ENCODE measurements around the gene FXYD1. TPM values are rescaled to one million over a fixed set of nuclear protein-coding genes. Genes with fewer than 3 reads are reported as not detected.
A peak's percentile ranks its signal among the peaks of the same experiment; 100 is the strongest.

The FXYD1 gene
- total and polyA plus RNA-seq, 2 experiments from 2014 or later = 1.5 to 26.8 TPM

DNA sequence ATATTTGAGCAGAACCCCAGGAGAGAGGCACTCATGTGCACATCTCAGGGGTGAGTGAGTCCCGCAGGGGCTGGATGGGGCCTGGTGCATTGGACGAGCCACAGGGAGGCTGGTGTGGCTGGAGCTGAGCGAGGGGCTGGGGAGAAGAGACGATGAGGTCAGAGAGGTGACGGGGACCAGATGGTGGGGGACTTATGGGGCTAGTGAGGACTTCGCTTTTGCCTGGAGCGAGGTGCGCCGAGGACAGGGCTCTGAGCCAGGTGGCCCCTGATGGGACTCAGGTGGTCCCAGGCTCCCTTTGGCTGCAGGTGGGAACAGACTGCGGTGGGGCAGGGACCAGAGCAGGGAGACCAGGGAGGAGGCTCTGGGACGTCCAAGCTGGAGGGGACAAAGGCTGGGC lies 29.9 kb upstream of the FXYD1 start:
- no peaks in the 10 kb centered on the region for H3K36me3 ChIP-seq (ENCODE audit: insufficient read depth)
- H3K4me2 ChIP-seq = no peak overlapping the region
- peaks cover 19% of the 10 kb centered on the region for H3K27me3 Mint-ChIP-seq (ENCODE audit: insufficient read depth, low read depth, poor library complexity)
- no peak for ATAC-seq
- H3K79me2 ChIP-seq (replicated peaks; ENCODE audit: insufficient read depth) = no peaks in the 10 kb centered on the region
- no peak for TF ChIP-seq CREB1 (CRISPR knock-in tag; IDR thresholded peaks at IDR 0.05; ENCODE audit: low read depth)
- no peak for TF ChIP-seq JUNB (IDR thresholded peaks at IDR 0.05; ENCODE audit: unreplicated experiment)
- H3K36me3 Mint-ChIP-seq (ENCODE audit: low read depth) = peaks cover 11% of the 10 kb centered on the region; the same call in 1 of the 3 replicates
- H3K9me3 Mint-ChIP-seq = no peaks in the 10 kb centered on the region; the same call in 1 of the 3 replicates
- H3K4me3 Mint-ChIP-seq = no peak overlapping the region
- no peak for DNase-seq (ENCODE audit: low spot score)
- no peak overlapping the region for H3K27ac Mint-ChIP-seq
- no peaks in the 10 kb centered on the region for H4K20me1 ChIP-seq (replicated peaks; ENCODE audit: insufficient read depth)
- H3K27me3 ChIP-seq (ENCODE audit: insufficient read depth) = no peaks in the 10 kb centered on the region
- H3K4me1 Mint-ChIP-seq = peaks cover 16% of the 10 kb centered on the region
- peaks cover 4% of the 10 kb centered on the region for H3K4me1 ChIP-seq (ENCODE audit: insufficient read depth)
- no peaks in the 10 kb centered on the region for H3K9me2 ChIP-seq (ENCODE audit: insufficient read depth)
- H3K27ac ChIP-seq (ENCODE audit: low read depth) = no peak overlapping the region
- no peak overlapping the region for H2AFZ ChIP-seq
- no peak overlapping the region for H3K4me3 ChIP-seq
- no peaks in the 10 kb centered on the region for H3F3A ChIP-seq (replicated peaks; ENCODE audit: low read depth)

DNA sequence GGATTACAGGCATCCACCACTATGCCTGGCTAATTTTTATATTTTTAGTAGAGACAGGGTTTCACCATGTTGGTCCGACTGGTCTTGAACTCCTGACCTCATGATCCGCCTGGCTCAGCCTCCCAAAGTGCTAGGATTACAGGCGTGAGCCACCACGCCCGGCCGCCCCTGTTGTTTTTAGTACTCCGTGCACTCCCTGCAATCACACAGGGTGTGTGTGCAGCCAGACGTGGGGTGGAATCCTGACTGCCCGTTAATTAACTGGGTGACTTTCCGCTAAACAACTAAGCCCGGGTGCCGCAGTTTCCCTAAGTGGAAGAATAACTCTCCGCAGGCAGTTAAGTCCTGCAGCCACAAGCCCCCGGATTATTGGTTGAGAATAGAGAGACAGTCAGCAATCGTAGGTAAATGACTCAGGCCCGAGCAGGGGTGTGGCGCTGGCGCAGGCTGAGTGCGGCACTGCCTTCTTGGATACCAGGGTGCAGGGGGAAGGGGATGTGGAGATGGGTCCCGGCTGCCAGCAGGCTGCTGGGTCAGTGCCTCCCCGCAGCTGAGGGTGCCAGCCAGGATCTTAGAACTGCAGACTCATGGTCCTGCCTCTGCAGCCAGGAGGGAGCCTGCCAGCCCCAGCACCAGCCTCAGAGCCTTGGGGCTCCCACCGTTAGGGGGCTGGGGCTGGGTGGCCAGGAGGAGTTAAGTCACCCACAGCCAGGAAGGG lies 29.1 kb upstream of the FXYD1 start:
- Histone ChIP-seq H3K36me3 (ENCODE audit: insufficient read depth) (no peaks in the 10 kb centered on the region), H3F3A (replicated peaks; ENCODE audit: low read depth) (no peaks in the 10 kb centered on the region), H3K4me3 (no peak overlapping the region), H3K27me3 (ENCODE audit: insufficient read depth) (no peaks in the 10 kb centered on the region), H3K27ac (ENCODE audit: low read depth) (no peak overlapping the region), H3K4me2 (no peak overlapping the region), H4K20me1 (replicated peaks; ENCODE audit: insufficient read depth) (no peaks in the 10 kb centered on the region), H3K79me2 (replicated peaks; ENCODE audit: insufficient read depth) (no peaks in the 10 kb centered on the region), H2AFZ (peak overlapping the region; percentile 69; the same call in 1 of the 2 replicates), H3K4me1 (ENCODE audit: insufficient read depth) (peaks cover 8% of the 10 kb centered on the region), H3K9me2 (ENCODE audit: insufficient read depth) (no peaks in the 10 kb centered on the region)
- H3K27ac Mint-ChIP-seq = peak overlapping the region; percentile 52; the same call in 1 of the 2 replicates
- no peaks in the 10 kb centered on the region; the same call in 2 of the 3 replicates for H3K9me3 Mint-ChIP-seq
- DNase-seq (ENCODE audit: low spot score) (peak; percentile 30), ATAC-seq (peak; percentile 17)
- no peak overlapping the region for H3K4me3 Mint-ChIP-seq
- H3K27me3 Mint-ChIP-seq (ENCODE audit: insufficient read depth, low read depth, poor library complexity) = peaks cover 20% of the 10 kb centered on the region
- peaks cover 11% of the 10 kb centered on the region; the same call in 1 of the 3 replicates for H3K36me3 Mint-ChIP-seq (ENCODE audit: low read depth)
- peaks cover 21% of the 10 kb centered on the region for H3K4me1 Mint-ChIP-seq
- TF ChIP-seq, protein P1, sequence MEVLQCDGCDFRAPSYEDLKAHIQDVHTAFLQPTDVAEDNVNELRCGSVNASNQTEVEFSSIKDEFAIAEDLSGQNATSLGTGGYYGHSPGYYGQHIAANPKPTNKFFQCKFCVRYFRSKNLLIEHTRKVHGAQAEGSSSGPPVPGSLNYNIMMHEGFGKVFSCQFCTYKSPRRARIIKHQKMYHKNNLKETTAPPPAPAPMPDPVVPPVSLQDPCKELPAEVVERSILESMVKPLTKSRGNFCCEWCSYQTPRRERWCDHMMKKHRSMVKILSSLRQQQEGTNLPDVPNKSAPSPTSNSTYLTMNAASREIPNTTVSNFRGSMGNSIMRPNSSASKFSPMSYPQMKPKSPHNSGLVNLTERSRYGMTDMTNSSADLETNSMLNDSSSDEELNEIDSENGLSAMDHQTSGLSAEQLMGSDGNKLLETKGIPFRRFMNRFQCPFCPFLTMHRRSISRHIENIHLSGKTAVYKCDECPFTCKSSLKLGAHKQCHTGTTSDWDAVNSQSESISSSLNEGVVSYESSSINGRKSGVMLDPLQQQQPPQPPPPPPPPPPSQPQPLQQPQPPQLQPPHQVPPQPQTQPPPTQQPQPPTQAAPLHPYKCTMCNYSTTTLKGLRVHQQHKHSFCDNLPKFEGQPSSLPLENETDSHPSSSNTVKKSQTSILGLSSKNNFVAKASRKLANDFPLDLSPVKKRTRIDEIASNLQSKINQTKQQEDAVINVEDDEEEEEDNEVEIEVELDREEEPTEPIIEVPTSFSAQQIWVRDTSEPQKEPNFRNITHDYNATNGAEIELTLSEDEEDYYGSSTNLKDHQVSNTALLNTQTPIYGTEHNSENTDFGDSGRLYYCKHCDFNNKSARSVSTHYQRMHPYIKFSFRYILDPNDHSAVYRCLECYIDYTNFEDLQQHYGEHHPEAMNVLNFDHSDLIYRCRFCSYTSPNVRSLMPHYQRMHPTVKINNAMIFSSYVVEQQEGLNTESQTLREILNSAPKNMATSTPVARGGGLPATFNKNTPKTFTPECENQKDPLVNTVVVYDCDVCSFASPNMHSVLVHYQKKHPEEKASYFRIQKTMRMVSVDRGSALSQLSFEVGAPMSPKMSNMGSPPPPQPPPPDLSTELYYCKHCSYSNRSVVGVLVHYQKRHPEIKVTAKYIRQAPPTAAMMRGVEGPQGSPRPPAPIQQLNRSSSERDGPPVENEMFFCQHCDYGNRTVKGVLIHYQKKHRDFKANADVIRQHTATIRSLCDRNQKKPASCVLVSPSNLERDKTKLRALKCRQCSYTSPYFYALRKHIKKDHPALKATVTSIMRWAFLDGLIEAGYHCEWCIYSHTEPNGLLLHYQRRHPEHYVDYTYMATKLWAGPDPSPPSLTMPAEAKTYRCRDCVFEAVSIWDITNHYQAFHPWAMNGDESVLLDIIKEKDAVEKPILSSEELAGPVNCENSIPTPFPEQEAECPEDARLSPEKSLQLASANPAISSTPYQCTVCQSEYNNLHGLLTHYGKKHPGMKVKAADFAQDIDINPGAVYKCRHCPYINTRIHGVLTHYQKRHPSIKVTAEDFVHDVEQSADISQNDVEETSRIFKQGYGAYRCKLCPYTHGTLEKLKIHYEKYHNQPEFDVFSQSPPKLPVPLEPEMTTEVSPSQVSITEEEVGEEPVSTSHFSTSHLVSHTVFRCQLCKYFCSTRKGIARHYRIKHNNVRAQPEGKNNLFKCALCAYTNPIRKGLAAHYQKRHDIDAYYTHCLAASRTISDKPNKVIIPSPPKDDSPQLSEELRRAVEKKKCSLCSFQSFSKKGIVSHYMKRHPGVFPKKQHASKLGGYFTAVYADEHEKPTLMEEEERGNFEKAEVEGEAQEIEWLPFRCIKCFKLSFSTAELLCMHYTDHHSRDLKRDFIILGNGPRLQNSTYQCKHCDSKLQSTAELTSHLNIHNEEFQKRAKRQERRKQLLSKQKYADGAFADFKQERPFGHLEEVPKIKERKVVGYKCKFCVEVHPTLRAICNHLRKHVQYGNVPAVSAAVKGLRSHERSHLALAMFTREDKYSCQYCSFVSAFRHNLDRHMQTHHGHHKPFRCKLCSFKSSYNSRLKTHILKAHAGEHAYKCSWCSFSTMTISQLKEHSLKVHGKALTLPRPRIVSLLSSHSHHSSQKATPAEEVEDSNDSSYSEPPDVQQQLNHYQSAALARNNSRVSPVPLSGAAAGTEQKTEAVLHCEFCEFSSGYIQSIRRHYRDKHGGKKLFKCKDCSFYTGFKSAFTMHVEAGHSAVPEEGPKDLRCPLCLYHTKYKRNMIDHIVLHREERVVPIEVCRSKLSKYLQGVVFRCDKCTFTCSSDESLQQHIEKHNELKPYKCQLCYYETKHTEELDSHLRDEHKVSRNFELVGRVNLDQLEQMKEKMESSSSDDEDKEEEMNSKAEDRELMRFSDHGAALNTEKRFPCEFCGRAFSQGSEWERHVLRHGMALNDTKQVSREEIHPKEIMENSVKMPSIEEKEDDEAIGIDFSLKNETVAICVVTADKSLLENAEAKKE (CRISPR knock-in tag; IDR thresholded peaks at IDR 0.05) = no peak
- TF ChIP-seq, protein P2, sequence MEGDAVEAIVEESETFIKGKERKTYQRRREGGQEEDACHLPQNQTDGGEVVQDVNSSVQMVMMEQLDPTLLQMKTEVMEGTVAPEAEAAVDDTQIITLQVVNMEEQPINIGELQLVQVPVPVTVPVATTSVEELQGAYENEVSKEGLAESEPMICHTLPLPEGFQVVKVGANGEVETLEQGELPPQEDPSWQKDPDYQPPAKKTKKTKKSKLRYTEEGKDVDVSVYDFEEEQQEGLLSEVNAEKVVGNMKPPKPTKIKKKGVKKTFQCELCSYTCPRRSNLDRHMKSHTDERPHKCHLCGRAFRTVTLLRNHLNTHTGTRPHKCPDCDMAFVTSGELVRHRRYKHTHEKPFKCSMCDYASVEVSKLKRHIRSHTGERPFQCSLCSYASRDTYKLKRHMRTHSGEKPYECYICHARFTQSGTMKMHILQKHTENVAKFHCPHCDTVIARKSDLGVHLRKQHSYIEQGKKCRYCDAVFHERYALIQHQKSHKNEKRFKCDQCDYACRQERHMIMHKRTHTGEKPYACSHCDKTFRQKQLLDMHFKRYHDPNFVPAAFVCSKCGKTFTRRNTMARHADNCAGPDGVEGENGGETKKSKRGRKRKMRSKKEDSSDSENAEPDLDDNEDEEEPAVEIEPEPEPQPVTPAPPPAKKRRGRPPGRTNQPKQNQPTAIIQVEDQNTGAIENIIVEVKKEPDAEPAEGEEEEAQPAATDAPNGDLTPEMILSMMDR (conservative IDR thresholded peaks at IDR 0.05; ENCODE audit: low read depth in 2 of 2) = no peak
- TF ChIP-seq CREB1 (CRISPR knock-in tag; IDR thresholded peaks at IDR 0.05; ENCODE audit: low read depth) (no peak), ZNF114 (CRISPR knock-in tag; IDR thresholded peaks at IDR 0.05) (no peak), EZH2phosphoT487 (IDR thresholded peaks at IDR 0.05; ENCODE audit: unreplicated experiment) (no peak), POLR2AphosphoS5 (IDR thresholded peaks at IDR 0.05; ENCODE audit: low read depth) (no peak), NANOG (IDR thresholded peaks at IDR 0.05; ENCODE audit: borderline replicate concordance) (no peak), STAT1 (IDR thresholded peaks at IDR 0.05; ENCODE audit: unreplicated experiment) (no peak)
- TF ChIP-seq, protein P3, sequence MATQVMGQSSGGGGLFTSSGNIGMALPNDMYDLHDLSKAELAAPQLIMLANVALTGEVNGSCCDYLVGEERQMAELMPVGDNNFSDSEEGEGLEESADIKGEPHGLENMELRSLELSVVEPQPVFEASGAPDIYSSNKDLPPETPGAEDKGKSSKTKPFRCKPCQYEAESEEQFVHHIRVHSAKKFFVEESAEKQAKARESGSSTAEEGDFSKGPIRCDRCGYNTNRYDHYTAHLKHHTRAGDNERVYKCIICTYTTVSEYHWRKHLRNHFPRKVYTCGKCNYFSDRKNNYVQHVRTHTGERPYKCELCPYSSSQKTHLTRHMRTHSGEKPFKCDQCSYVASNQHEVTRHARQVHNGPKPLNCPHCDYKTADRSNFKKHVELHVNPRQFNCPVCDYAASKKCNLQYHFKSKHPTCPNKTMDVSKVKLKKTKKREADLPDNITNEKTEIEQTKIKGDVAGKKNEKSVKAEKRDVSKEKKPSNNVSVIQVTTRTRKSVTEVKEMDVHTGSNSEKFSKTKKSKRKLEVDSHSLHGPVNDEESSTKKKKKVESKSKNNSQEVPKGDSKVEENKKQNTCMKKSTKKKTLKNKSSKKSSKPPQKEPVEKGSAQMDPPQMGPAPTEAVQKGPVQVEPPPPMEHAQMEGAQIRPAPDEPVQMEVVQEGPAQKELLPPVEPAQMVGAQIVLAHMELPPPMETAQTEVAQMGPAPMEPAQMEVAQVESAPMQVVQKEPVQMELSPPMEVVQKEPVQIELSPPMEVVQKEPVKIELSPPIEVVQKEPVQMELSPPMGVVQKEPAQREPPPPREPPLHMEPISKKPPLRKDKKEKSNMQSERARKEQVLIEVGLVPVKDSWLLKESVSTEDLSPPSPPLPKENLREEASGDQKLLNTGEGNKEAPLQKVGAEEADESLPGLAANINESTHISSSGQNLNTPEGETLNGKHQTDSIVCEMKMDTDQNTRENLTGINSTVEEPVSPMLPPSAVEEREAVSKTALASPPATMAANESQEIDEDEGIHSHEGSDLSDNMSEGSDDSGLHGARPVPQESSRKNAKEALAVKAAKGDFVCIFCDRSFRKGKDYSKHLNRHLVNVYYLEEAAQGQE (IDR thresholded peaks at IDR 0.05; ENCODE audit: unreplicated experiment) = no peak
